GM19240 (cell line): ENCODE data around the gene ANKRD36C.
"Not testable (repeated sequence)": the region's sequence is repeated elsewhere in the genome, so short reads cannot be mapped to it uniquely, and the experiment has no call there.

ENCODE experiments used
- DNase-seq: peaks from one replicate; pipeline ENCODE4 v3.0.0; 2011; ENCODE audit warnings: low spot score; ENCODE audit not compliant: insufficient read length

ANKRD36C gene

GRCh38 chr2:95799147-95799889, 192.3 kb downstream of the ANKRD36C start:
- DNase-seq = not testable (repeated sequence)

- not testable (repeated sequence) for DNase-seq
Observed at GRCh38 chr2:95796249-95797099, 195.2 kb downstream of the ANKRD36C start.

GRCh38 chr2:95793970-95794369, 197.7 kb downstream of the ANKRD36C start:
- not testable (repeated sequence) for DNase-seq

- not testable (repeated sequence) for DNase-seq
Observed at GRCh38 chr2:95790180-95790579, 201.4 kb downstream of the ANKRD36C start.

- not testable (repeated sequence) for DNase-seq
Observed at GRCh38 chr2:95789385-95789784, 202.2 kb downstream of the ANKRD36C start.

GRCh38 chr2:95788642-95789041, 203.0 kb downstream of the ANKRD36C start:
- DNase-seq = not testable (repeated sequence)
